H9 (cell line): ENCODE results near the gene COL27A1. TPM values are rescaled to one million over a fixed set of nuclear protein-coding genes. Genes with fewer than 3 reads are reported as not detected.

Experiments
- DNase-seq: peaks from one replicate; pipeline ENCODE4 v3.0.0-alpha.2; 2017
- H2AFZ ChIP-seq: one replicate; pipeline ENCODE4 v1.6.1; 2013; ENCODE audit warnings: mild to moderate bottlenecking, low read length, control low read depth, moderate library complexity
- H2AK5ac ChIP-seq: 2 replicates; pipeline ENCODE4 v1.6.1; 2013; ENCODE audit warnings: low read length, control low read depth, mixed read lengths; ENCODE audit not compliant: insufficient read length
- H2BK120ac ChIP-seq: one replicate; pipeline ENCODE4 v1.6.1; 2013; ENCODE audit warnings: low read depth, mild to moderate bottlenecking, low read length, control low read depth, inconsistent platforms; ENCODE audit not compliant: poor library complexity, severe bottlenecking
- H2BK12ac ChIP-seq: 2 replicates; pipeline ENCODE4 v1.6.1; 2013; ENCODE audit warnings: low read length, control low read depth, mixed read lengths, low read depth; ENCODE audit not compliant: insufficient read length
- H2BK15ac ChIP-seq: 2 replicates; pipeline ENCODE4 v1.6.1; 2013; ENCODE audit warnings: low read depth, low read length, control low read depth
- H2BK20ac ChIP-seq: one replicate; pipeline ENCODE4 v1.6.1; 2013; ENCODE audit warnings: low read depth, mild to moderate bottlenecking, low read length, control low read depth, inconsistent platforms; ENCODE audit not compliant: poor library complexity, severe bottlenecking
- H2BK5ac ChIP-seq: 2 replicates; pipeline ENCODE4 v1.6.1; 2013; ENCODE audit warnings: low read length, control low read depth, mixed read lengths; ENCODE audit not compliant: insufficient read length
- H3K14ac ChIP-seq: 2 replicates; pipeline ENCODE4 v1.6.1; 2013; ENCODE audit warnings: low read length, control low read depth; ENCODE audit not compliant: insufficient read depth
- H3K18ac ChIP-seq: 2 replicates; pipeline ENCODE4 v1.6.1; 2013; ENCODE audit warnings: low read depth, mild to moderate bottlenecking, mixed read lengths, low read length, control low read depth; ENCODE audit not compliant: insufficient read length
- H3K23ac ChIP-seq: 2 replicates; pipeline ENCODE4 v1.6.1; 2013; ENCODE audit warnings: low read length, control low read depth, mixed read lengths, low read depth; ENCODE audit not compliant: insufficient read length
- H3K23me2 ChIP-seq: 2 replicates; pipeline ENCODE4 v1.6.1; 2013; ENCODE audit warnings: low read depth, mild to moderate bottlenecking, mixed read lengths, low read length, control low read depth; ENCODE audit not compliant: insufficient read length, poor library complexity, severe bottlenecking
- H3K27ac ChIP-seq: 2 replicates; pipeline ENCODE4 v1.5.1; 2013; ENCODE audit warnings: low read length, control low read depth, mixed read lengths, low read depth; ENCODE audit not compliant: insufficient read length
- H3K27me3 ChIP-seq: 2 replicates; pipeline ENCODE4 v1.6.1; 2013; ENCODE audit warnings: low read length, control low read depth, inconsistent platforms; ENCODE audit not compliant: insufficient read depth
- H3K4ac ChIP-seq: 2 replicates; pipeline ENCODE4 v1.6.1; 2013; ENCODE audit warnings: low read depth, mild to moderate bottlenecking, control low read depth, inconsistent platforms, low read length, moderate library complexity
- H3K4me1 ChIP-seq: 2 replicates; pipeline ENCODE4 v1.6.1; 2013; ENCODE audit warnings: low read length, control low read depth, inconsistent platforms; ENCODE audit not compliant: insufficient read depth
- H3K4me2 ChIP-seq: 2 replicates; pipeline ENCODE4 v1.6.1; 2013; ENCODE audit warnings: low read length, control low read depth, mixed read lengths; ENCODE audit not compliant: insufficient read length, insufficient read depth
- H3K56ac ChIP-seq: 2 replicates; pipeline ENCODE4 v1.6.1; 2013; ENCODE audit warnings: low read depth, mild to moderate bottlenecking, mixed read lengths, low read length, control low read depth; ENCODE audit not compliant: insufficient read length
- H3K79me1 ChIP-seq: 2 replicates; pipeline ENCODE4 v1.6.1; 2013; ENCODE audit warnings: low read depth, mild to moderate bottlenecking, moderate library complexity, low read length, control low read depth, inconsistent platforms; ENCODE audit not compliant: insufficient read depth, poor library complexity, severe bottlenecking
- H3K79me2 ChIP-seq: 2 replicates; pipeline ENCODE4 v1.6.1; 2013; ENCODE audit warnings: low read length, control low read depth, inconsistent platforms; ENCODE audit not compliant: insufficient read depth
- H3K9ac ChIP-seq: 2 replicates; pipeline ENCODE4 v1.6.1; 2013; ENCODE audit warnings: low read length, control low read depth, mixed read lengths; ENCODE audit not compliant: insufficient read length; ENCODE audit errors: extremely low read depth
- H3K9me3 ChIP-seq: one replicate; pipeline ENCODE4 v1.6.1; 2013; ENCODE audit warnings: low read depth, low read length, inconsistent platforms; ENCODE audit not compliant: control insufficient read depth
- H3T11ph ChIP-seq: one replicate; pipeline ENCODE4 v1.6.1; 2013; ENCODE audit warnings: mild to moderate bottlenecking, low read length, control low read depth, inconsistent platforms
- H4K20me1 ChIP-seq: one replicate; pipeline ENCODE4 v1.6.1; 2013; ENCODE audit not compliant: control insufficient read depth, insufficient read length, insufficient read depth
- H4K5ac ChIP-seq: 2 replicates; pipeline ENCODE4 v1.6.1; 2013; ENCODE audit warnings: low read depth, mild to moderate bottlenecking, mixed read lengths, low read length, control low read depth; ENCODE audit not compliant: insufficient read length
- H4K8ac ChIP-seq: replicated peaks from 2 replicates; pipeline ENCODE4 v1.6.1; 2013; ENCODE audit warnings: low read length, control low read depth, mixed read lengths, low read depth; ENCODE audit not compliant: insufficient read length
- H4K91ac ChIP-seq: 2 replicates; pipeline ENCODE4 v1.6.1; 2013; ENCODE audit warnings: low read depth, mild to moderate bottlenecking, moderate library complexity, mixed read lengths, low read length, control low read depth; ENCODE audit not compliant: insufficient read length
- H3K27ac Mint-ChIP-seq, 3 experiments: 2 replicates in 2 of 3; 3 replicates in 1 of 3; pipeline ENCODE4 v1.8.0; 2020 to 2021; ENCODE audit warnings: mixed read lengths in 3 of 3, mild to moderate bottlenecking in 1 of 3, moderate library complexity in 1 of 3
- H3K27me3 Mint-ChIP-seq: 2 replicates; pipeline ENCODE4 v1.8.0; 2021; ENCODE audit warnings: low read depth, mild to moderate bottlenecking, moderate library complexity, mixed read lengths
- H3K36me3 Mint-ChIP-seq, 3 experiments: 2 replicates in 2 of 3; 3 replicates in 1 of 3; pipeline ENCODE4 v1.8.0; 2020 to 2021; ENCODE audit warnings: low read depth in 3 of 3, mixed read lengths in 3 of 3; ENCODE audit not compliant: insufficient read depth in 1 of 3
- H3K4me1 Mint-ChIP-seq, 2 experiments: 2 replicates each; pipeline ENCODE4 v1.8.0; 2020; ENCODE audit warnings: mixed read lengths in 2 of 2
- H3K4me3 Mint-ChIP-seq, 2 experiments: 2 replicates in 1 of 2; 3 replicates in 1 of 2; pipeline ENCODE4 v1.8.0; 2020 to 2021; ENCODE audit warnings: mild to moderate bottlenecking in 2 of 2, mixed read lengths in 2 of 2, moderate library complexity in 1 of 2
- H3K9me3 Mint-ChIP-seq, 2 experiments: 2 replicates in 1 of 2; 3 replicates in 1 of 2; pipeline ENCODE4 v1.8.0; 2020; ENCODE audit warnings: mild to moderate bottlenecking in 2 of 2, mixed read lengths in 2 of 2, moderate library complexity in 1 of 2
- WGBS: extraction: QIAGEN DNeasy Blood & Tissue Kit; methylation state at CpG from one replicate; pipeline ENCODE4 v1.1.7; 2013; ENCODE audit warnings: missing lambda C conversion rate, low lambda C conversion rate, mixed read lengths; ENCODE audit not compliant: insufficient read length; ENCODE audit errors: extremely low coverage; 5-methylcytosine and 5-hydroxymethylcytosine counted together
- total RNA-seq: library from RNA; stranded (reverse); gene quantifications from 2 replicates; pipeline ENCODE4 v1.2.1, GENCODE V29; 2021
- TF ChIP-seq, protein P1 (sequence below): fragments of 200-600 bp; sonication (generic); conservative IDR thresholded peaks from 3 replicates; pipeline ENCODE4 v1.8.0; 2021; ENCODE audit warnings: antibody characterized with exemption, mild to moderate bottlenecking

The COL27A1 gene
- total RNA-seq, 1 experiment from 2014 or later, result 17.9 TPM

DNA sequence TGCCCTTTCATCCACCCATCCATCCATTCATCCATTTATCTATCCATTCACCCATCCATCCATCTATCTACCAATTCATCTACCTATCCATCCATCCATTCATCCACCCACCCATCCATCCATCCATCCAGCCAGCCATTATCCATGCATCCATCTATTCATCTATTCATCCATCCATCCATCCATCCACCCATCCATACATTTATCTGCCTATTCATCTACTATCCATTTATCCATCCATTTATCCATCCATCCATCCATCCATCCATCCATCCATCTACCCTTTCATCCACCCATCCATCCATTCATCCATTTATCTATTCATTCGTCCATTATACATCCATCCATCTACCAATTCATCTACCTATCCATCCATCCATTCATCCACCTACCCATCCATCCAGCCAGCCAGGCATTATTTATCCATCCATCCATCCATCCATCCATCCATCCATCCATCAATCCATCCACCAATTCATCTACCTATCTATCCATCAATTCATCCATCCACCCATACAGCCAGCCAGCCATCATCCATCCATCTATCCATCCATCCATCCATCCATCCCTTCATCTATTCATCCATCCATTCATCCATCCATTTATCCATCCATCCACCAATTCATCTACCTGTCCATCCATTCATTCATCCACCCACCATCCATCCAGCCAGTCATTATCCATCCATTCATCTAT is 10.2 kb downstream of the COL27A1 start:
- Histone ChIP-seq H3K14ac (no peak overlapping the region), H2BK15ac (no peak overlapping the region), H3K79me1 (no peaks in the 10 kb centered on the region), H3K9ac (no peak overlapping the region), H3K4me2 (no peak overlapping the region), H3K4me1 (no peaks in the 10 kb centered on the region), H2BK120ac (no peak overlapping the region), H3K9me3 (no peaks in the 10 kb centered on the region), H3K27me3 (no peaks in the 10 kb centered on the region), H2BK20ac (no peak overlapping the region), H3K23ac (no peak overlapping the region), H3K27ac (no peak overlapping the region), H4K20me1 (no peaks in the 10 kb centered on the region), H2BK5ac (no peak overlapping the region), H3K23me2 (no peaks in the 10 kb centered on the region), H3K18ac (no peak overlapping the region), H3K79me2 (no peaks in the 10 kb centered on the region; the same call in 1 of the 2 replicates), H4K5ac (no peak overlapping the region), H2BK12ac (no peak overlapping the region), H3K56ac (no peak overlapping the region), H4K91ac (no peak overlapping the region), H2AFZ (no peak overlapping the region), H4K8ac (no peak overlapping the region), H3K4ac (no peak overlapping the region), H3T11ph (no peak overlapping the region), H2AK5ac (no peak overlapping the region)
- 100% methylated on average over 1 of the region's 1 CpG for whole genome bisulfite sequencing
- Mint-ChIP-seq H3K9me3 (no peaks in the 10 kb centered on the region), H3K27me3 (no peaks in the 10 kb centered on the region), H3K4me3 (no peak overlapping the region), H3K4me1 (peaks cover 9 to 15% of the 10 kb centered on the region in 2 experiments), H3K27ac (no peak overlapping the region), H3K36me3 (peaks cover 0 to 17% (median 3%) of the 10 kb centered on the region in 3 experiments; a peak in 4 of 7 replicates)
- DNase-seq, result no peak
- TF ChIP-seq, protein P1, sequence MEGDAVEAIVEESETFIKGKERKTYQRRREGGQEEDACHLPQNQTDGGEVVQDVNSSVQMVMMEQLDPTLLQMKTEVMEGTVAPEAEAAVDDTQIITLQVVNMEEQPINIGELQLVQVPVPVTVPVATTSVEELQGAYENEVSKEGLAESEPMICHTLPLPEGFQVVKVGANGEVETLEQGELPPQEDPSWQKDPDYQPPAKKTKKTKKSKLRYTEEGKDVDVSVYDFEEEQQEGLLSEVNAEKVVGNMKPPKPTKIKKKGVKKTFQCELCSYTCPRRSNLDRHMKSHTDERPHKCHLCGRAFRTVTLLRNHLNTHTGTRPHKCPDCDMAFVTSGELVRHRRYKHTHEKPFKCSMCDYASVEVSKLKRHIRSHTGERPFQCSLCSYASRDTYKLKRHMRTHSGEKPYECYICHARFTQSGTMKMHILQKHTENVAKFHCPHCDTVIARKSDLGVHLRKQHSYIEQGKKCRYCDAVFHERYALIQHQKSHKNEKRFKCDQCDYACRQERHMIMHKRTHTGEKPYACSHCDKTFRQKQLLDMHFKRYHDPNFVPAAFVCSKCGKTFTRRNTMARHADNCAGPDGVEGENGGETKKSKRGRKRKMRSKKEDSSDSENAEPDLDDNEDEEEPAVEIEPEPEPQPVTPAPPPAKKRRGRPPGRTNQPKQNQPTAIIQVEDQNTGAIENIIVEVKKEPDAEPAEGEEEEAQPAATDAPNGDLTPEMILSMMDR, result no peak
